Activated CD8-positive, alpha-beta T cell treated with anti-CD3 and anti-CD28 coated beads, Interleukin-2, amount 10 ng/mL, durations not matched to agents 7 days and 5 days (primary cell): ENCODE results near the gene CCDC106. TPM values are rescaled to one million over a fixed set of nuclear protein-coding genes. Genes with fewer than 3 reads are reported as not detected.

ENCODE experiments used
- ATAC-seq: fragments of 150-1000 bp; cut with Tn5 transposase; one replicate; pipeline ENCODE4 v1.10.0; 2021; ENCODE audit warnings: moderate library complexity
- CTCF ChIA-PET: fragments of 350-600 bp; sonication (Branson Sonifier 250); formaldehyde crosslinking; loops from one replicate; lab custom pipeline; 2021; ENCODE audit warnings: antibody characterized with exemption; lab: Charles Lee
- POLR2A ChIA-PET: fragments of 350-600 bp; sonication (Branson Sonifier 250); formaldehyde crosslinking; loops from one replicate; lab custom pipeline; 2021; ENCODE audit warnings: antibody characterized with exemption; lab: Charles Lee
- DNase-seq: peaks from one replicate; pipeline ENCODE4 v3.0.0-alpha.2; 2020
- H3K27ac Mint-ChIP-seq: one replicate; pipeline ENCODE4 v1.8.0; 2021; ENCODE audit warnings: mild to moderate bottlenecking, mixed read lengths
- H3K27me3 Mint-ChIP-seq: one replicate; pipeline ENCODE4 v1.8.0; 2021; ENCODE audit warnings: low read depth, mixed read lengths
- H3K36me3 Mint-ChIP-seq: one replicate; pipeline ENCODE4 v1.8.0; 2021; ENCODE audit warnings: low read depth, mixed read lengths
- H3K4me1 Mint-ChIP-seq: one replicate; pipeline ENCODE4 v1.8.0; 2021; ENCODE audit warnings: low read depth, mixed read lengths
- H3K4me3 Mint-ChIP-seq: one replicate; pipeline ENCODE4 v1.8.0; 2021; ENCODE audit warnings: mild to moderate bottlenecking, mixed read lengths
- H3K9me3 Mint-ChIP-seq: one replicate; pipeline ENCODE4 v1.8.0; 2022; ENCODE audit warnings: mixed read lengths; ENCODE audit not compliant: insufficient read depth
- total RNA-seq, 2 experiments: library from RNA; stranded (reverse); gene quantifications; one replicate each; pipeline ENCODE4 v1.2.3, GENCODE V29; 2021

The CCDC106 gene
- total RNA-seq, 2 experiments from 2014 or later = 8.7 to 9.4 TPM

DNA sequence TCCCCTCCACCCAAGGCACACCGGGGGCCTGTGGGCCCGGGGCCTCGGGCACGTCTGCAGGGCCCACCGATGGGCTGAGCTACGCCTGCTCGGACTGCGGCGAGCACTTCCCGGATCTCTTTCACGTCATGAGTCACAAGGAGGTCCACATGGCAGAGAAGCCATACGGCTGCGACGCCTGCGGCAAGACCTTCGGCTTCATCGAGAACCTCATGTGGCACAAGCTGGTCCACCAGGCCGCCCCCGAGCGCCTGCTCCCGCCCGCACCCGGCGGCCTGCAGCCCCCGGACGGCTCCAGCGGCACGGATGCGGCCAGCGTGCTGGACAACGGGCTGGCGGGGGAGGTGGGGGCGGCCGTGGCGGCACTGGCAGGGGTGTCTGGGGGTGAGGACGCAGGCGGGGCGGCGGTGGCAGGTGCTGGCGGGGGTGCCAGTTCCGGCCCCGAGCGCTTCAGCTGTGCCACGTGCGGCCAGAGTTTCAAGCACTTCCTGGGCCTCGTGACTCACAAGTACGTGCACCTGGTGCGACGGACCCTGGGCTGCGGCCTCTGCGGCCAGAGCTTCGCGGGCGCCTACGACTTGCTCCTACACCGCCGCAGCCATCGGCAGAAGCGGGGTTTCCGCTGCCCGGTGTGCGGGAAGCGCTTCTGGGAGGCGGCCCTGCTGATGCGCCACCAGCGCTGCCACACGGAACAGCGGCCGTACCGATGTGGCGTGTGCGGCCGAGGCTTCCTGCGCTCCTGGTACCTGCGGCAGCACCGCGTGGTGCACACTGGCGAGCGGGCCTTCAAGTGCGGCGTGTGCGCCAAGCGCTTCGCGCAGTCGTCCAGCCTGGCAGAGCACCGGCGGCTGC is 32.2 kb upstream of the CCDC106 start:
- Mint-ChIP-seq H3K27me3 (no peaks in the 10 kb centered on the region), H3K9me3 (no peaks in the 10 kb centered on the region), H3K36me3 (peaks cover 43% of the 10 kb centered on the region), H3K4me1 (peaks cover 17% of the 10 kb centered on the region), H3K4me3 (no peak overlapping the region), H3K27ac (no peak overlapping the region)
- ATAC-seq (no peak), DNase-seq (no peak)
- ChIA-PET POLR2A (no interaction called here), CTCF (no interaction called here)

DNA sequence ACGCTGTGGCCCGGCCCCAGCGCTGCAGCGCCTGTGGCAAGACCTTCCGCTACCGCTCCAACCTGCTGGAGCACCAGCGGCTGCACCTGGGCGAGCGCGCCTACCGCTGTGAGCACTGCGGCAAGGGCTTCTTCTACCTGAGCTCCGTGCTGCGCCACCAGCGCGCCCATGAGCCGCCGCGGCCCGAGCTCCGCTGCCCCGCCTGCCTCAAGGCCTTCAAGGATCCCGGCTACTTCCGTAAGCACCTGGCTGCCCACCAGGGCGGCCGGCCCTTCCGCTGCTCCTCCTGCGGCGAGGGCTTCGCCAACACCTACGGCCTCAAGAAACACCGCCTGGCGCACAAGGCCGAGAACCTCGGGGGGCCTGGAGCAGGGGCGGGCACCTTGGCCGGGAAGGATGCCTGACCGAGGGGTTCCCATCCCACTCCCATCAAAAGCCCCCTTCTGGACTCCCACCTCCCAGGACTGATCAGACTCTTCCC is 31.6 kb upstream of the CCDC106 start:
- CTCF ChIA-PET = no interaction called here
- POLR2A ChIA-PET = no interaction called here
- H3K27ac Mint-ChIP-seq = no peak overlapping the region
- ATAC-seq (no peak), DNase-seq (no peak)
- H3K9me3 Mint-ChIP-seq = no peaks in the 10 kb centered on the region
- H3K4me1 Mint-ChIP-seq = peaks cover 23% of the 10 kb centered on the region
- no peaks in the 10 kb centered on the region for H3K27me3 Mint-ChIP-seq
- peaks cover 44% of the 10 kb centered on the region for H3K36me3 Mint-ChIP-seq
- H3K4me3 Mint-ChIP-seq = no peak overlapping the region

DNA sequence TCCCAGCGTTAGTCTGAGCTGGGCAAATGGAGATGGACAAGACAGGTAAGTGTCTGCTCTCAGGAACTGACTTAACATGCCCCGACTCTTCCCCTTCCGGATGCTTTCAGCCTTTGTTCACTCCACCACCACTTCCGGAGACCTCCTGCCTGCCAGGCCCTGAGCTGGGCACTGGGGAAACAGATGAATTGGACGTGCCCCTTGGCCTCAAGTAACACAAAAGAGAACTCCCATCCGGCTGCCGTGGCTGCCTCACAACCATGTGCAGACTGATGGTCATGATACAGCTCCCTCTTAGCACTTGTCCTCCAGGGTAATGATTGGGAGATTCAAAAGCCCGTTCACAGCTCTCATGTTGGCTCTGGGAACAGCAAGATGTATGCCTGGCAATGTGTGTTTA is 30.6 kb upstream of the CCDC106 start:
- Mint-ChIP-seq H3K27me3 (no peaks in the 10 kb centered on the region), H3K9me3 (no peaks in the 10 kb centered on the region), H3K4me3 (peak overlapping the region; percentile 15), H3K36me3 (peaks cover 42% of the 10 kb centered on the region), H3K27ac (no peak overlapping the region), H3K4me1 (peaks cover 22% of the 10 kb centered on the region)
- ATAC-seq = no peak
- POLR2A ChIA-PET = interaction anchor here (0.8 to 1.7 kb wide), 2 partner anchors 11 to 18 kb away, joined by 3 to 7 read pairs; partner anchors contain the start of genes FIZ1 and ZNF865
- no peak for DNase-seq
- CTCF ChIA-PET = interaction anchor here (1.2 to 1.8 kb wide), 2 partner anchors 15 to 113 kb away, joined by 5 to 6 read pairs; no protein-coding TSS in a partner anchor

DNA sequence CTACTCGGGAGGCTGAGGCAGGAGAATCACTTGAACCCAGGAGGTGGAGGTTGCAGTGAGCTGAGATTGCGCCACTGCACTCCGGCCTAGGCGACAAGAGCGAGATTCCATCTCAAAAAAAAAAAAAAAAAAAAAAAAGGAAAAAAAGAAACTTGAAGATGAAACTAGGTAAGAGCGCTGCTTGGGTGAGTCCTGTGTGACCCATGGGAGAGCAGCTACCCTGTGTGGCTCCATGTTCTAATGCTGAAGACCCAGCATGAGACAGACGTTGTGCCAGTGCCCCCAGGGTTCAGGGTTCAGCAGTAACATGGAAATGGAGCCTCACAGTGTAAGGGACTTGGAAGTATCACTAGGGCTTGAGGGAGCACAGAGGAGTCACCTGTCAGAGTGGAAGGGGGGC is 29.6 kb upstream of the CCDC106 start:
- DNase-seq (no peak), ATAC-seq (no peak)
- H3K4me3 Mint-ChIP-seq = no peak overlapping the region
- H3K9me3 Mint-ChIP-seq = no peaks in the 10 kb centered on the region
- no peak overlapping the region for H3K27ac Mint-ChIP-seq
- H3K36me3 Mint-ChIP-seq = peaks cover 34% of the 10 kb centered on the region
- H3K27me3 Mint-ChIP-seq = no peaks in the 10 kb centered on the region
- CTCF ChIA-PET = interaction anchor here (1.2 to 3.9 kb wide), 6 partner anchors 12 to 115 kb away, joined by 3 to 17 read pairs (median 6); partner anchors contain the start of gene ZNF865
- H3K4me1 Mint-ChIP-seq = peaks cover 25% of the 10 kb centered on the region
- POLR2A ChIA-PET = interaction anchor here (1.7 kb wide), 1 partner anchor 12 kb away, joined by 7 read pairs; the partner anchor contains the start of gene ZNF865

DNA sequence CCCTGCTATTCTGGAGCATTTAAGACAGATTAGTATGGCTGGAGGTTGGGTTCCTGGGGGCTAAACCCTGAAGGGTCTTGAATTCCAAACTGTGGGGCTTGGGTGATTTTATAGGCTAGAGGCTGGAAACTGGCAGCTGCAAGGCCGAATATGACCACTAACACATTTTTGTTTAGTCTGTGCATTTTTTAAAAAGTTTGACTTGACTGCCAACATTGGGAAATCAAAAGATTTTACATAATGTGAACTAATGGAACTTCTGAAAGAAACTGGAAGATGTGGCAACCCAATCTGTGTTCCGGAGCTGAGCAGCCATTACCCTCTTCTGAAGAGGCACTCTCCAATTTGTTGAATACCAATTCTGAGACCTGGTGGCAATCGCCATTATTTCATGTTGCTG is 28.7 kb upstream of the CCDC106 start:
- no peaks in the 10 kb centered on the region for H3K27me3 Mint-ChIP-seq
- no peak for ATAC-seq
- peaks cover 4% of the 10 kb centered on the region for H3K9me3 Mint-ChIP-seq
- DNase-seq = no peak
- ChIA-PET POLR2A (interaction anchor here (2.1 kb wide), 1 partner anchor 13 kb away, joined by 7 read pairs; the partner anchor contains the start of gene ZNF865), CTCF (interaction anchor here (1.3 to 3.9 kb wide), 5 partner anchors 12 to 116 kb away, joined by 3 to 17 read pairs (median 6); partner anchors contain the start of gene ZNF865)
- peaks cover 32% of the 10 kb centered on the region for H3K4me1 Mint-ChIP-seq
- peaks cover 36% of the 10 kb centered on the region for H3K36me3 Mint-ChIP-seq
- H3K4me3 Mint-ChIP-seq = no peak overlapping the region
- H3K27ac Mint-ChIP-seq = no peak overlapping the region

DNA sequence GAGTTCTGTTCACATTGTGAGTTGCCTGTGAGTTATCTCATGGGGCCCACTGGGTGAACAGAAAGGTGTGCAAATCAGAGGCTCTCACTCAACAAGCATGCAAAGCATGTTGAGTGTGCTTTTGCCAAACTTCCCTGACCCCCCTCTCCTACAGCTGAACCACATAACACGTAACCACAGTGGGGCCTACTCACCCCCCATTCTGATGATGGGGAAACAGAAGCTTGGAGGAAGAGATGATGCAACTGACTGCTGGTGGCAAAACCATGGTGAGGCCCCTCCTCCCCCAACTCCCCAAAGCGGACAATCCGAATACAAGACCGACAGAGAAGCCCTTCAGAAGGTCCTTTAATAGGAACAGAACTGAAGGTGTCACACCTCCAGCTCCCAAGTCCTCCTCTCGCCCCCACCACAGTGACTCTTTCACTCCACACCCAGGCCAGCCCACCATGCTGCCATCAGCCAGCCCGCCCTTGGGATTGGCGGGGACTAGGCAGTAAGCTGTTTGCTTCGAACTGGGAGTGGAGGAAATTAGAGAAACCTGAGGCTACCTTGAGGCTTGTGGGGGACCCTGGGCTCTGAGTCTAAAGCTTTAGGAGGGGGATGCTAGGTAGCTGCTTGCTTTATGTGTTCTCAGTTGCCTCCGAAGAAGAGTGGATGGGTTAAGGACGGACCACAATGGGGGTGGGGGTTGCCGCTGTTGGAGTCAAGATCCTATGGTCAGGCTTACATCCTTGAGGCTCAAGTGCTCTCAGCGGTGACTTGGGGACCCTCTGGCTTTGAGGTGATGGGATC is 27.4 kb upstream of the CCDC106 start:
- no peaks in the 10 kb centered on the region for H3K27me3 Mint-ChIP-seq

DNA sequence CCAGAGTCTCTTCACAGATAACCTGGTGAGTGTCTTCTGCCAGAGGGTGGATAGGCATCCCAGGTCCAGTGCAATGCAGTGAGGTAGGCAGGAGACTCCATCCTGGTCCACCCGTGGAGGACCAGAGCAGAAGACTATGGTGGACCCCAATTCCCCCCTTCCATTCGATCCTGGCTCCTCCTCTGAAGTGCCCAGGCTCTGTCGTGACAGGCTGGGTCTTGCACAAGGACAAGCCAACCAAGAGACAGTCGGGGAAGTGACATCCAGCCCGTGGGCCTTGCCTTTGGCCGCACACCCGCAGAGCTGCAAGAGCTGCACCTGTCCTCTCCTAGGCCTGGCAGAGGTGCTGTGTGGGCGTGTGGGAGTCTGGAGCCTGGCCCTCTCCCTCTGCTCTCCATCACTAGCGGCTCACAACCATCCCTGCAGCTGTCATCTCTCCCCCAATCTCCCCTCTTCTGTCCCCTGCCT is 26.8 kb upstream of the CCDC106 start:
- POLR2A ChIA-PET = no interaction called here
- Mint-ChIP-seq H3K36me3 (peaks cover 34% of the 10 kb centered on the region), H3K9me3 (peaks cover 4% of the 10 kb centered on the region), H3K4me3 (no peak overlapping the region), H3K27ac (peak overlapping the region; percentile 68), H3K27me3 (no peaks in the 10 kb centered on the region), H3K4me1 (peaks cover 45% of the 10 kb centered on the region)
- ATAC-seq (no peak), DNase-seq (no peak)
- CTCF ChIA-PET = interaction anchor here (3.2 to 7.1 kb wide), 3 partner anchors 10 to 16 kb away, joined by 13 to 59 read pairs (median 17); partner anchors contain the start of gene ZNF865

More for the DNA sequence above, 27.4 kb upstream of the CCDC106 start:
- ChIA-PET POLR2A (interaction anchor here (2.1 kb wide), 1 partner anchor 15 kb away, joined by 7 read pairs; the partner anchor contains the start of gene ZNF865), CTCF (interaction anchor here (0.9 to 3.9 kb wide), 4 partner anchors 11 to 117 kb away, joined by 3 to 17 read pairs (median 8); partner anchors contain the start of gene ZNF865)
- ATAC-seq = no peak
- peak overlapping the region; percentile 68 for H3K27ac Mint-ChIP-seq
- peak; percentile 49 for DNase-seq
- peaks cover 40% of the 10 kb centered on the region for H3K4me1 Mint-ChIP-seq
- peaks cover 34% of the 10 kb centered on the region for H3K36me3 Mint-ChIP-seq
- H3K9me3 Mint-ChIP-seq = peaks cover 4% of the 10 kb centered on the region
- no peak overlapping the region for H3K4me3 Mint-ChIP-seq

DNA sequence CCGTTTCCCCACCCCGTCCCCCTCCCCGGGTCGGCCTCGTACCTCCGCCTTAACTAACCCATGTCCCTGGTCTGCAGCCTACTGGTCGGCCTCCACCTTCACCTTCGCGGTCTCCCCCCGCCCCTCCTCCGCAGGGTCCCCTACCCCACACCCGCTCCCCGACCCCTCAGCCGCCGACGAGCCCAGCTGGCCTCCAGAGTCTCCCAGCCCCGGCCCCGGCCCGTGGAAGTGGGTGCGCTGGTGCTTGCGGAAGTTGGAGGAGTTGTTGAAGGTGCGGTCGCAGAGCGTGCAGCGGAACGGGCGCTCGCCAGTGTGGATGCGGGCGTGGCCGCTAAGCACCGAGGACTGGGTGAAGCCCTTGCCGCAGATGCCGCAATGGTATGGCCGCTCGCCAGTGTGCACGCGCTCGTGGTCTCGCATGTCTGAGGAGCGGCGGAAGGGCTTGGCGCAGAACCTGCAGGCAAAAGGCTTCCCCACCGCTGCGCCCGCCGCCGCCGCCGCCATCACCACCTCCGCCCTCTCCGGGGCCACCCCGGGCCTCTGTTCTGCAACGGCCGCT is 26.3 kb upstream of the CCDC106 start:
- Mint-ChIP-seq H3K9me3 (peaks cover 4% of the 10 kb centered on the region), H3K4me3 (no peak overlapping the region), H3K27ac (no peak overlapping the region), H3K36me3 (peaks cover 30% of the 10 kb centered on the region), H3K4me1 (peaks cover 50% of the 10 kb centered on the region), H3K27me3 (peaks cover under 1% of the 10 kb centered on the region)
- ChIA-PET CTCF (interaction anchor here (3.9 to 7.1 kb wide), 2 partner anchors 10 to 16 kb away, joined by 13 to 59 read pairs; partner anchors contain the start of gene ZNF865), POLR2A (no interaction called here)
- DNase-seq (no peak), ATAC-seq (no peak)

DNA sequence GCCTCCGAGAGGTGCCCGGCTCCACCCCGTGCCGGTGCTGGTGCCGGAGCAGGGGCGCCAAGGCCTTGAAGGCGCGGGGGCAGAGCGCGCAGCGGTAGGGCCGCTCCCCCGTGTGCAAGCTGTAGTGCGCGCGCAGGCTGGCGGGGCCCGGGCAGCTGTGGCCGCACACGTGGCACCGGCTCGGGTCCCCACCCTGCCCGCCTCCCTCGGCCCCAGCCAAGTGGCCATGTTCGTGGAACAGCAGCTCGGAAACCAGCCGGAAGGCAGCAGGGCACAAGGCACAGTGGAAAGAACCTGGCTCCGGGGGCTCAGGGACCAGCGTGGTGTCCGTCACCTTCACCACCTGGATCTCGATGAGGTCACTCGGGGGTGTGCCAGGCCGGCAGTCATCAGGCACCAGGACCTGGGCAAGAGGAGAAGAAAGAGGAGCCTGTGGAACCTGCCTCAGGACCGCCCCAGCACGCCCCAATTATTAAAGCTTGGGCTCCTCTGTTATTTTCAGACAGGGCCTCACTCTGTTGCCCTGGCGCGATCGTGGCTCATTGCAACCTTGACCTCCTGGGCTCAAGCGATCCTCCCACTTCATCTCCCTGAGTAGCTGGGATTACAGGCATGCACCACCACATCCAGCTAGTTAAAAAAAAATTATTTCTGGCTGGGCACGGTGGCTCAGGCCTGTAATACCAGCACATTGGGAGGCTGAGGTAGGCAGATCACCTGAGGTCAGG is 25.6 kb upstream of the CCDC106 start:
- Mint-ChIP-seq H3K36me3 (peaks cover 26% of the 10 kb centered on the region), H3K9me3 (peaks cover 4% of the 10 kb centered on the region), H3K27ac (no peak overlapping the region), H3K4me1 (peaks cover 56% of the 10 kb centered on the region), H3K27me3 (peaks cover 3% of the 10 kb centered on the region), H3K4me3 (no peak overlapping the region)
- no peak for ATAC-seq
- no peak for DNase-seq
- POLR2A ChIA-PET = no interaction called here
- CTCF ChIA-PET = interaction anchor here (0.9 to 7.1 kb wide), 3 partner anchors 10 to 119 kb away, joined by 3 to 59 read pairs (median 24); partner anchors contain the start of gene ZNF865

DNA sequence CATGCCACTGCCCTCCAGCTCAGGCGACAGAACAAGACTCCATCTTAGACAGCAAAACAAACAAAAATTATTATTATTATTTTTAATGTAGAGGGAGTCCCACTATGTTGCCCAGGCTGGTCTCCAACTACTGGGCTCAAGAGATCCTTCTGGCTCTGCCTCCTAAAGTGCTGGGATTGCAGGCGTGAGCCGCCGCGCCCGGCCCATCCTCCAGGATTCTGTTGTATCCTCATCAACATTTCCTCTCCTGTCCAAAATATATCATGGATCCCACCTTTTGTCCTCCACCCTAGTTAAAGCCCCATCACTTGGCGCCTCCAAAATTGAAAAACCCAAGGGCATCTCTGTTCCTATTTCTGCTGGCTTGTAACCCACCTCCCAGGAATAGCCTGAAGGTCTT is 24.9 kb upstream of the CCDC106 start:
- no peak for DNase-seq
- no peak overlapping the region for H3K27ac Mint-ChIP-seq
- no peak for ATAC-seq
- H3K9me3 Mint-ChIP-seq = peaks cover 4% of the 10 kb centered on the region
- H3K4me1 Mint-ChIP-seq = peaks cover 60% of the 10 kb centered on the region
- ChIA-PET POLR2A (no interaction called here), CTCF (interaction anchor here (0.9 to 7.1 kb wide), 4 partner anchors 10 to 119 kb away, joined by 3 to 59 read pairs (median 18); partner anchors contain the start of gene ZNF865)
- H3K27me3 Mint-ChIP-seq = peaks cover 8% of the 10 kb centered on the region
- H3K36me3 Mint-ChIP-seq = peaks cover 22% of the 10 kb centered on the region
- H3K4me3 Mint-ChIP-seq = no peak overlapping the region
